GM12878 (cell line): Measurements from ENCODE around the gene SLC15A1. TPM values are rescaled to one million over a fixed set of nuclear protein-coding genes. Genes with fewer than 3 reads are reported as not detected.

Source experiments
- ATAC-seq: fragments of 200-7000 bp; cut with Tn5 transposase; 3 replicates; pipeline ENCODE4 v1.9.1; 2020; ENCODE audit warnings: mild to moderate bottlenecking, moderate library complexity
- BruUV-seq: library from RNA; stranded (reverse); fragments of 400-500 nt; replicated peaks from 2 replicates; lab custom pipeline; 2021; lab: Mats Ljungman, UMichigan
- CTCF ChIA-PET: fragments of 300-600 bp; sonication (Branson Sonifier 250); formaldehyde crosslinking; extraction: SDS; loops from one replicate; lab custom pipeline; 2021; ENCODE audit warnings: inconsistent platforms; lab: Yijun Ruan, JAX
- POLR2A ChIA-PET: fragments of 350-600 bp; formaldehyde crosslinking; extraction: SDS; loops from one replicate; lab custom pipeline; 2021; ENCODE audit warnings: inconsistent platforms; lab: Charles Lee
- RAD21 ChIA-PET: fragments of 300-600 bp; sonication (Branson Sonifier 250); formaldehyde crosslinking; loops from one replicate; lab custom pipeline; 2023; ENCODE audit warnings: antibody characterized with exemption; ENCODE audit not compliant: unreplicated experiment; lab: Charles Lee
- SMC1A ChIA-PET: fragments of 300-600 bp; sonication (Branson Sonifier 250); formaldehyde crosslinking; loops from one replicate; lab custom pipeline; 2023; ENCODE audit not compliant: unreplicated experiment, uncharacterized antibody; lab: Charles Lee
- DNase-seq: peaks from one replicate; pipeline ENCODE4 v3.0.0-alpha.2; 2011; ENCODE audit warnings: low read depth, low spot score
- FAIRE-seq: peaks from 3 replicates; lab custom pipeline; 2011; peaks lifted over from hg19 to GRCh38; lab: Jason Lieb, UNC
- H2AFZ ChIP-seq: 2 replicates; pipeline ENCODE4 v1.6.0; 2011; ENCODE audit warnings: low read depth, low read length, control low read depth; ENCODE audit not compliant: control insufficient read depth
- H3K27ac ChIP-seq: 2 replicates; pipeline ENCODE4 v1.5.1; 2011; ENCODE audit warnings: control low read depth; ENCODE audit not compliant: control insufficient read depth, insufficient read depth
- H3K27me3 ChIP-seq, 2 experiments: replicated peaks in 1 of 2; 2 replicates each; pipeline versions ENCODE4 v1.6.0 to v1.6.1; 2011; ENCODE audit warnings: low read length in 1 of 2; ENCODE audit not compliant: control insufficient read depth in 2 of 2, insufficient read depth in 2 of 2
- H3K36me3 ChIP-seq, 2 experiments: 2 replicates each; pipeline ENCODE4 v1.5.1; 2011; ENCODE audit warnings: low read length in 1 of 2; ENCODE audit not compliant: control insufficient read depth in 2 of 2, insufficient read depth in 2 of 2
- H3K4me1 ChIP-seq: 2 replicates; pipeline ENCODE4 v1.6.1; 2011; ENCODE audit warnings: mild to moderate bottlenecking, low read length, moderate library complexity, mixed read lengths; ENCODE audit not compliant: control insufficient read depth, insufficient read depth
- H3K4me2 ChIP-seq: 2 replicates; pipeline ENCODE4 v1.6.0; 2011; ENCODE audit warnings: control low read depth; ENCODE audit not compliant: control insufficient read depth, insufficient read depth
- H3K4me3 ChIP-seq: fragments of 200-600 bp; sonication (generic); 2 replicates; pipeline ENCODE4 v1.5.1; 2016
- H3K79me2 ChIP-seq: 2 replicates; pipeline ENCODE4 v1.6.0; 2011; ENCODE audit warnings: low read length; ENCODE audit not compliant: control insufficient read depth, insufficient read depth
- H3K9ac ChIP-seq: 2 replicates; pipeline ENCODE4 v1.8.0; 2011; ENCODE audit warnings: low read length, control low read depth, mixed read lengths; ENCODE audit not compliant: control insufficient read depth, insufficient read depth
- H3K9me3 ChIP-seq: replicated peaks from 3 replicates; pipeline ENCODE4 v1.5.1; 2011; ENCODE audit warnings: mild to moderate bottlenecking, low read length; ENCODE audit not compliant: control insufficient read depth, insufficient read depth
- H4K20me1 ChIP-seq: 2 replicates; pipeline ENCODE4 v1.6.0; 2011; ENCODE audit not compliant: control insufficient read depth, insufficient read depth
- ASH2L ChIP-seq: fragments of 300-600, 200-600 bp; sonication (generic); IDR thresholded peaks from 2 replicates; pipeline ENCODE4 v1.6.1; 2017; ENCODE audit warnings: low read depth, mild to moderate bottlenecking, borderline replicate concordance
- ATF2 ChIP-seq: IDR thresholded peaks from 2 replicates; pipeline ENCODE4 v1.6.1; 2012; ENCODE audit warnings: low read length, inconsistent platforms
- BCL11A ChIP-seq: IDR thresholded peaks from 2 replicates; pipeline ENCODE4 v1.6.1; 2011; ENCODE audit warnings: low read depth, low read length
- BCL3 ChIP-seq: IDR thresholded peaks from 2 replicates; pipeline ENCODE4 v1.6.1; 2011; ENCODE audit warnings: borderline replicate concordance, low read depth, mild to moderate bottlenecking, moderate library complexity, low read length; ENCODE audit not compliant: insufficient read depth, poor library complexity, severe bottlenecking
- CHD1 ChIP-seq: IDR thresholded peaks from 2 replicates; pipeline ENCODE4 v1.6.1; 2012; ENCODE audit warnings: low read depth, low read length, improper control_type of control experiment
- GATAD2B ChIP-seq: fragments of 450-650 bp; conservative IDR thresholded peaks from 2 replicates; pipeline ENCODE4 v1.6.1; 2017; ENCODE audit warnings: low read depth, mild to moderate bottlenecking, moderate library complexity
- KAT2A ChIP-seq: conservative IDR thresholded peaks from 2 replicates; pipeline ENCODE4 v1.6.1; 2011; ENCODE audit warnings: low read depth, low read length; ENCODE audit not compliant: control insufficient read depth
- POLR2A ChIP-seq: IDR thresholded peaks from 2 replicates; pipeline ENCODE4 v1.6.1; 2011; ENCODE audit warnings: low read depth, mild to moderate bottlenecking, low read length
- RELA ChIP-seq: fragments of 450-650 bp; IDR thresholded peaks from 2 replicates; pipeline ENCODE4 v1.8.0; 2014; ENCODE audit warnings: borderline replicate concordance; ENCODE audit not compliant: partially characterized antibody
- SREBF1 ChIP-seq: IDR thresholded peaks from 2 replicates; pipeline ENCODE4 v1.6.1; 2012; ENCODE audit warnings: mild to moderate bottlenecking, low read length
- TCF7 ChIP-seq: IDR thresholded peaks from 2 replicates; pipeline ENCODE4 v1.6.1; 2014; ENCODE audit warnings: antibody characterized with exemption, borderline replicate concordance
- ZNF622 ChIP-seq: fragments of 450-650 bp; IDR thresholded peaks from 2 replicates; pipeline ENCODE4 v1.6.1; 2017; ENCODE audit warnings: mild to moderate bottlenecking, inconsistent platforms
- WGBS: methylation state at CpG from one replicate; pipeline ENCODE4 v1.1.6; 2016; ENCODE audit warnings: low lambda C conversion rate; ENCODE audit not compliant: insufficient replicate concordance, insufficient coverage; ENCODE audit errors: missing lambda C conversion rate; 5-methylcytosine and 5-hydroxymethylcytosine counted together
- in situ Hi-C: fragments of 300-500 bp; cut with MboI; formaldehyde crosslinking; loops from 9 replicates; pipeline ENCODE4 v1.14.3; 2018; ENCODE audit warnings: mixed read lengths
- intact Hi-C: fragments of 100-400 bp; cut with micrococcal nuclease; formaldehyde crosslinking; loops from one replicate; pipeline ENCODE4 v1.14.2; 2022; ENCODE audit not compliant: unreplicated experiment
- polyA plus RNA-seq, 11 experiments: library from polyadenylated mRNA; depleted of rRNA in 4 of 11; unstranded in 6 of 11; stranded (reverse) in 5 of 11; fragments of >200 nt; fragmentation: Nextera tagmentation in 4 of 11; fragmentation: Illumina TruSeq in 1 of 11; extraction: Ambion mirVana in 4 of 11; extraction: Trizol in 1 of 11; gene quantifications; 1 replicate in 1 of 11; 2 replicates in 10 of 11; pipeline versions ENCODE4 v1.2.1 to v1.2.3, GENCODE V29; 2011 to 2016; ENCODE audit warnings: inconsistent platforms in 2 of 11, missing spikeins in 2 of 11, low read depth in 1 of 11
- total RNA-seq, 4 experiments: library from RNA; depleted of rRNA in 3 of 4; stranded (reverse); fragments of >200 nt in 3 of 4; fragmentation: Illumina TruSeq in 1 of 4; extraction: Trizol in 1 of 4; gene quantifications; 2 replicates each; pipeline versions ENCODE4 v1.2.1 to v1.2.3, GENCODE V29; 2013 to 2021

Gene SLC15A1
- total and polyA plus RNA-seq, 10 of the 15 experiments (the other 5 are each of a cell fraction or from before 2014, with no cell fraction given) = not detected

- BruUV-seq = no TSS peak
- Histone ChIP-seq H3K4me2 (no peak overlapping the region), H3K9ac (no peak overlapping the region), H4K20me1 (no peaks in the 10 kb centered on the region), H3K4me1 (no peaks in the 10 kb centered on the region), H2AFZ (no peak overlapping the region), H3K79me2 (no peaks in the 10 kb centered on the region), H3K9me3 (no peaks in the 10 kb centered on the region), H3K36me3 (no peaks in the 10 kb centered on the region), H3K4me3 (no peak overlapping the region), H3K27ac (no peak overlapping the region), H3K27me3 (0 out of 4 replicates have a peak, but pooled peaks cover 0 to 2% of the 10 kb centered on the region in 2 experiments)
- CTCF ChIA-PET = interaction anchor here (0.9 to 1.6 kb wide), 3 partner anchors 13 to 830 kb away, joined by 3 to 5 read pairs (median 3); no protein-coding TSS in a partner anchor
- POLR2A ChIA-PET = no interaction called here
- intact Hi-C loops (no loop called here), in situ Hi-C loops (no loop called here)
- TF ChIP-seq POLR2A (no peak), GATAD2B (no peak), SREBF1 (no peak), BCL3 (no peak), ATF2 (no peak), CHD1 (no peak), TCF7 (no peak), KAT2A (no peak), RELA (no peak), ZNF622 (no peak), BCL11A (no peak), ASH2L (no peak)
- SMC1A ChIA-PET = interaction anchor here (0.6 to 1.4 kb wide), 5 partner anchors 13 to 1254 kb away, joined by 3 to 4 read pairs (median 3); no protein-coding TSS in a partner anchor
- FAIRE-seq (no peak), DNase-seq (no peak), ATAC-seq (no peak)
- RAD21 ChIA-PET = interaction anchor here (0.6 to 0.9 kb wide), 2 partner anchors 33 to 129 kb away, joined by 3 to 5 read pairs; no protein-coding TSS in a partner anchor
- 45% methylated on average over 9 of the region's 9 CpGs for WGBS
Measured at GRCh38 chr13:98686270-98686669, 66.2 kb downstream of the SLC15A1 start.
